Dermis blood vessel endothelial cell (primary cell): ENCODE data around the gene AIF1L. TPM values are rescaled to one million over a fixed set of nuclear protein-coding genes. Genes with fewer than 3 reads are reported as not detected.

ENCODE experiments used
- DNase-seq: peaks from one replicate; pipeline ENCODE4 v3.0.0; 2010
- total RNA-seq: library from RNA; depleted of rRNA; stranded (reverse); fragments of >200 nt; gene quantifications from 2 replicates; pipeline ENCODE4 v1.2.3, GENCODE V29; 2014

The AIF1L gene
- total RNA-seq, 1 donor from 2014 or later, result 26.4 TPM

- DNase-seq, result no peak
Measured at GRCh38 chr9:131078427-131079366, 17.6 kb upstream of the AIF1L start.

DNA sequence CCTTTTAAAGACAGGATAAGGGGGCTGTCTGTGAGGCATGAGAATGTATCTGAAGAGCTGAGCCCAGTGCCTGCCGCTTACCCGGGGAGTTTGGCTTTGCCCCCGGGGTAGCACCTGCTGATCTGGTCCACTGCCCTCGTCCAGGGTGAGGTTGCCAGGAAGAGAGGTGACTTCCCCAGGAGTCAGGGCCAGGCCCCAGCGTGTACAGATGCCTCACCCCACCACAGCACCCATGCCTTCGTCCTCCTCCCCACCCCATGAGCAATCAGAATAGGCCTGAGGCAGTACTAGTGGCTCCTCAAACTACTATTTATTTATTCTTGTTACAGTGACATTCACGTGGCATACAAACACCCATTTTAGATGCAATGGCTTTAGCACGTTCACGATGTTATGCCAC lies 15.7 kb upstream of the AIF1L start:
- DNase-seq, result no peak

GRCh38 chr9:131081868-131082267 lies 14.5 kb upstream of the AIF1L start:
- DNase-seq, result no peak

DNA sequence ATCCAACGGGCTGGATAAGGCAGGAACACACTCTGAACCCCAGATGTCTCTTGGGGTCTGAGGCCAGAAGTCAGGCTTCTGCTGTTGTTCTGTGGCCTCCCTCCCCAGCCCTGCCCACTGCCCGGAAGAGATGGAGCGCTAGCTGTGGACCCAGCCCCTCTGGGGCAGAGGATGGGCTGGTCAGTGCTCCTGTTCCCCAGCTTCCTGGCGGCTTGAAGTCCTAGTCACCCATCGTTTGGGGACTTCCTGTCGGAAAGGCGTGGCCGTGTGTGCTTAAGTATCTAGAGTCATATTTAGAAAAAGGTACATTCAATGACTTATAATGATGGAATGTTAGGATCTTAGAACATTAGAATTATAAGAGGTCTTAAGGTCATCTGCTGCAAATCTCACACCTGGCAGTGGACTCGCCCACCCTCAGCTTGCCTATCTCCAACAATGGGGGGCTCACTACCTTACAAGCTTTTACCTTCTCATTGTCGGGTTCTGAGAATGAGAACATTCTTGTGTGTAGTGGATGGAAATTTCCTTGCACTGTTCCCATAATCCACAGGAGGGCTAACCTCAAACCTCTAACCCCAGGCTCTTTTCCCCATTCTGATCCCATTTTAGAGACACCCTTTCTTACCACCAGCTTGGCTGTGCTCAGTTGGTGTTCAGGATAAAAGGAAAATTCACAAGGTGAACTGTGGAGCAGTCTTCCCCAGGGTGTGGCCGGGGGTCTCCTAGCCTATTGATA lies 13.4 kb upstream of the AIF1L start:
- peak; percentile 10 for DNase-seq

- no peak for DNase-seq
Measured at GRCh38 chr9:131084661-131085369, 11.5 kb upstream of the AIF1L start.

DNA sequence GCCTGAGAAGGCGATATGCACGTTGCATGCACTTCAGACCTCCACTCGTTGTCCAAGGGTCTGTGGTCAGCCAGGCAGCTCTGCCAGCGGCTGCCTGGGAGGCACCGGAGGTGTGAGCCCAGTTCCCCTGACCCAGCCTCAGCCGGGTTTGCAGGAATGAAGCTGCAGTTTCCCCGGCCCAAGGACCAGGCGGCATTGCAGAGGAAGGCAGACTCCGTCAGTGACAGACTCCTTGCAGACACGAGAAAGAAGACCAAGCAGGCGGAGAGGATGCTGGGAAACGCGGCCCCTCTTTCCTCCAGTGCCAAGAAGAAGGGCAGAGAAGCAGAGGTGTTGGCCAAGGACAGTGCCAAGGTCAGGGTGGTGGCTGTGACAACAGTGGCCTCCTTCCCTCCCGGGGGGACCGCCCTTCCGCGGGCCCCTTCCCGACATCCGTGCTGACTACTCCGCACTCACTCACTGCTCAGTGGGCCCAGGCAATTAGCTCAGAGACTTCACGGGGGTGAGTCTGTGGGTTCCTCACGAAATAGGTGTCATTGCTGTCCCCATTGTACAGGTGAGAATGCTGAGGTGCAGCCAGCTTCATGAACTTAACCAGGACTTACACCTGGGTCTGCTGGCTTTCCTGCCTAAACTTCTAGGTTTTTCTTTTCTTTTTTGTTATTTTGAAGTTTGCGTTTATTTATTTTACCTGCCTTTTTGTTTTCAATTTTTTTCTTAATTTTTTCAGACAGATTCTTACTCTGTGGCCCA lies 10.8 kb upstream of the AIF1L start:
- DNase-seq, result no peak

GRCh38 chr9:131087354-131087893 lies 8.9 kb upstream of the AIF1L start:
- no peak for DNase-seq

- DNase-seq, result no peak
Measured at GRCh38 chr9:131090025-131090787, 6.1 kb upstream of the AIF1L start.

DNA sequence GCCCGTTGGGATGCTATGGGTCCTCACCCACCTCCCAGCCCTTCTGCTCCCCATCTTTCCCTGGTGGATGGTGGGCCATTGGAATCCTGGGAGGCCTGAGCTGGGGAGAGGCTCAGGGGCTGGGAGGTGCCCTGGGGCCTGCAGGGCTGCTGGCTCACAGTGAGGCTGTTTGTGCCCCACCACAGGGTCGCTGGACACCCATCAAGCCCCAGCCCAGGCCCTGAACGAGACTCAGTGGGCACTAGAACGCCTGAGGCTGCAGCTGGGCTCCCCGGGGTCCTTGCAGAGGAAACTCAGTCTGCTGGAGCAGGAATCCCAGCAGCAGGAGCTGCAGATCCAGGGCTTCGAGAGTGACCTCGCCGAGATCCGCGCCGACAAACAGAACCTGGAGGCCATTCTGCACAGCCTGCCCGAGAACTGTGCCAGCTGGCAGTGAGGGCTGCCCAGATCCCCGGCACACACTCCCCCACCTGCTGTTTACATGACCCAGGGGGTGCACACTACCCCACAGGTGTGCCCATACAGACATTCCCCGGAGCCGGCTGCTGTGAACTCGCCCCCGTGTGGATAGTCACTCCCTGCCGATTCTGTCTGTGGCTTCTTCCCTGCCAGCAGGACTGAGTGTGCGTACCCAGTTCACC lies 4.9 kb upstream of the AIF1L start:
- no peak for DNase-seq

- DNase-seq, result no peak
Measured at GRCh38 chr9:131092030-131092429, 4.3 kb upstream of the AIF1L start.

GRCh38 chr9:131092548-131093440 lies 3.5 kb upstream of the AIF1L start:
- no peak for DNase-seq

- no peak for DNase-seq
Measured at GRCh38 chr9:131094015-131094414, 2.3 kb upstream of the AIF1L start.

GRCh38 chr9:131094622-131095021 lies 1.7 kb upstream of the AIF1L start:
- DNase-seq, result no peak

- no peak for DNase-seq
Measured at GRCh38 chr9:131095666-131096268, 564 bp upstream of the AIF1L start.

DNA sequence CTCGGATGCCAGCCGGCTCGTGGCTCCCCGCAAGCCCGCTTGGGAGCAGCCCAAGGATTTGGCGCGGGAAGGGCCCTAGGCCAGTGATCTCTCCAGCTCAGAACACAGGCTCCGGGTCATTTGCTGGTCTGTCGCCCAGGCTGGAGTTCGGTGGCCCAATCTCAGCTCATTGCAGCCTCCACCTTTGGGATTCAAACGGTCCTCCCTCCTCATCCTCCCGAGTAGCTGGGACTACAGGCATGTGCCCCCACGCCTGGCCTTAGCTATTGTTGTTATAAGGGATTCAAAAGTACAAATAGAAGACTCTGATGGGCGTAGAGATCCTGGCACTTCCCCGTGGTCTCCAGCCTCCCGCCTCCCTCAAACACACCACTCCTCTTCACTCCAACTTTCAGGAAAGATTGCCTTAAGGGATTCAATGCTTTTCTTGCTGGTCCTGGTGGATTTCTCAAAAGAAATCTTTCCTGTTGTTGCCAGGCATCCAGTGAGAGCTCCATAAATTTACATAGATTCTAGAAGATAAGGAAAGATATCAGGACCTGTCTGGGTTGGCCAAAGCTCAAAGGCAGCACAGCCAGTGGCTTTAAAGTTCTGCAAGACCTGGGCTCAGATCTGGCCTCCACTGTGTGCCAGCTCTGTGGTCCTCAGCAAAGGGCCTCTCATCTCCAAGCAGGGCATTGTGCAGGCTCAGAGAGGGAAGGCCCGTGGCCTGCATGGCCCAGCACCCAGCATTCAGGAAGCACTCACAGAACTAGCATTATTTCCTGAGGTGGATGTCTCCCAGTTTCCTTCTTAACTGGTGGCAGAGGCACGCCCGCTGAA lies 1.0 kb downstream of the AIF1L start:
- no peak for DNase-seq

GRCh38 chr9:131097948-131098278 lies 1.6 kb downstream of the AIF1L start:
- no peak for DNase-seq

- no peak for DNase-seq
Measured at GRCh38 chr9:131098391-131099101, 2.2 kb downstream of the AIF1L start.

GRCh38 chr9:131099102-131099606 lies 2.8 kb downstream of the AIF1L start:
- no peak for DNase-seq
